Measurements from ENCODE around the gene RBSN.

RBSN gene

GRCh38 chr3:15056676-15057404, 42.1 kb downstream of the RBSN start:
- DNase-seq, result no peak

- DNase-seq, result peak; percentile 29
Observed at GRCh38 chr3:15055019-15055557, 43.9 kb downstream of the RBSN start.

- DNase-seq, result no peak
Observed at GRCh38 chr3:15053541-15053940, 45.4 kb downstream of the RBSN start.

- no peak for DNase-seq
Observed at GRCh38 chr3:15052335-15053242, 46.4 kb downstream of the RBSN start.

GRCh38 chr3:15051531-15051930, 47.4 kb downstream of the RBSN start:
- peak; percentile 36 for DNase-seq

GRCh38 chr3:15050405-15051092, 48.4 kb downstream of the RBSN start:
- no peak for DNase-seq

GRCh38 chr3:15049584-15049983, 49.4 kb downstream of the RBSN start:
- no peak for DNase-seq

- DNase-seq, result no peak
Observed at GRCh38 chr3:15045667-15046066, 53.3 kb downstream of the RBSN start.

GRCh38 chr3:15044326-15044725, 54.6 kb downstream of the RBSN start:
- no peak for DNase-seq

- no peak for DNase-seq
Observed at GRCh38 chr3:15043408-15044171, 55.4 kb downstream of the RBSN start.

- peak; percentile 44 for DNase-seq
Observed at GRCh38 chr3:15042936-15043335, 56.0 kb downstream of the RBSN start.

GRCh38 chr3:15041950-15042349, 57.0 kb downstream of the RBSN start:
- no peak for DNase-seq

GRCh38 chr3:15040844-15041243, 58.1 kb downstream of the RBSN start:
- peak; percentile 7 for DNase-seq

- DNase-seq, result no peak
Observed at GRCh38 chr3:15038306-15038705, 60.6 kb downstream of the RBSN start.

- no peak for DNase-seq
Observed at GRCh38 chr3:15033103-15033502, 65.8 kb downstream of the RBSN start.

GRCh38 chr3:15032650-15033049, 66.3 kb downstream of the RBSN start:
- DNase-seq, result no peak

- DNase-seq, result no peak
Observed at GRCh38 chr3:15029625-15030024, 69.3 kb downstream of the RBSN start.

- DNase-seq, result no peak
Observed at GRCh38 chr3:15023719-15024118, 75.2 kb downstream of the RBSN start.

GRCh38 chr3:15023249-15023648, 75.7 kb downstream of the RBSN start:
- DNase-seq, result no peak
